Lower leg skin (tissue), 3 donors: ENCODE measurements around the gene IL13RA1.

Source experiments
- CTCF ChIP-seq, 3 donors: fragments of 450-650 bp; IDR thresholded peaks; one replicate each; pipeline ENCODE4 v1.5.1; 2016; ENCODE audit warnings: antibody characterized with exemption in 3 of 3, mild to moderate bottlenecking in 3 of 3, moderate library complexity in 2 of 3
- POLR2A ChIP-seq, 2 donors: fragments of 450-650 bp; IDR thresholded peaks; one replicate each; pipeline ENCODE4 v1.6.1; 2016 to 2017; ENCODE audit warnings: antibody characterized with exemption in 2 of 2, mild to moderate bottlenecking in 1 of 2, moderate library complexity in 1 of 2

DNA sequence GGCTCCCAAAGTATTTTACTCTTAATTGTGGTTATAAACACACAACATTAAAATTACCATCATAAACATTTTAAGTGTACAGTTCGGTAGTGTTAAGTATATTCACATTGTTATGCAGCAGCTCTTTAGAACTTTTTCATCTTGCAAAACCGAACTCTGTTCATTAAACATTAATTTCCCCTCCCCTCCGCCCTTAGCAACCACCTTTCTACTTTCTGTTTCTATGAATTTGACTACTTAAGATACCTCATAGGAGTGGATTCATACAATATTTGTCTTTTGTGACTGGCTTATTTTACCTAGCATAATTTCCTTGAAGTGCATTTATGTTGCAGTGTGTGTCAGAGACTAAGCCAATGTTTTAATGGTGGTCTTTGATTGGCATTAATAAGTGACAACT, 32.6 kb downstream of the IL13RA1 start:
- TF ChIP-seq CTCF (IDR thresholded peaks at IDR 0.05) (no peak), POLR2A (IDR thresholded peaks at IDR 0.05) (no peak)
